ENCODE data around the gene UCK1. TPM values are rescaled to one million over a fixed set of nuclear protein-coding genes. Genes with fewer than 3 reads are reported as not detected.

The UCK1 gene
- total RNA-seq, 2 experiments from 2014 or later: 18.7 to 21.7 TPM

- Mint-ChIP-seq H3K36me3 (ENCODE audit: low read depth) (peaks cover 18% of the 10 kb centered on the region), H3K27me3 (ENCODE audit: low read depth) (no peaks in the 10 kb centered on the region), H3K4me1 (ENCODE audit: low read depth) (peaks cover 31% of the 10 kb centered on the region), H3K27ac (no peak overlapping the region), H3K4me3 (no peak overlapping the region), H3K9me3 (no peaks in the 10 kb centered on the region)
- DNase-seq: no peak
- intact Hi-C loops (cut with micrococcal nuclease): no loop called here
- CTCF ChIA-PET: no interaction called here
Measured at GRCh38 chr9:131496844-131497405, 34.1 kb downstream of the UCK1 start.

GRCh38 chr9:131495785-131496184 is 35.3 kb downstream of the UCK1 start:
- CTCF ChIA-PET: interaction anchor here (0.6 kb wide), 1 partner anchor 260 kb away, joined by 4 read pairs; no protein-coding TSS in a partner anchor
- no peaks in the 10 kb centered on the region for H3K9me3 Mint-ChIP-seq
- intact Hi-C loops (cut with micrococcal nuclease): no loop called here
- no peak overlapping the region for H3K27ac Mint-ChIP-seq
- no peak overlapping the region for H3K4me3 Mint-ChIP-seq
- no peaks in the 10 kb centered on the region for H3K27me3 Mint-ChIP-seq (ENCODE audit: low read depth)
- H3K36me3 Mint-ChIP-seq (ENCODE audit: low read depth): peaks cover 24% of the 10 kb centered on the region
- DNase-seq: no peak
- peaks cover 22% of the 10 kb centered on the region for H3K4me1 Mint-ChIP-seq (ENCODE audit: low read depth)

GRCh38 chr9:131494296-131494870 is 36.7 kb downstream of the UCK1 start:
- no peaks in the 10 kb centered on the region for H3K27me3 Mint-ChIP-seq (ENCODE audit: low read depth)
- CTCF ChIA-PET: interaction anchor here (0.5 to 0.7 kb wide), 3 partner anchors 105 to 250 kb away, joined by 3 read pairs; no protein-coding TSS in a partner anchor

GRCh38 chr9:131492070-131492469 is 39.0 kb downstream of the UCK1 start:
- Mint-ChIP-seq H3K9me3 (no peaks in the 10 kb centered on the region), H3K27me3 (ENCODE audit: low read depth) (no peaks in the 10 kb centered on the region), H3K27ac (no peak overlapping the region), H3K36me3 (ENCODE audit: low read depth) (peaks cover 48% of the 10 kb centered on the region), H3K4me3 (no peak overlapping the region), H3K4me1 (ENCODE audit: low read depth) (peaks cover 3% of the 10 kb centered on the region)
- DNase-seq: no peak
- intact Hi-C loops (cut with micrococcal nuclease): no loop called here
- CTCF ChIA-PET: interaction anchor here (1.6 kb wide), 1 partner anchor 12 kb away, joined by 5 read pairs; no protein-coding TSS in a partner anchor

More at GRCh38 chr9:131494296-131494870, 36.7 kb downstream of the UCK1 start:
- Mint-ChIP-seq H3K36me3 (ENCODE audit: low read depth) (peaks cover 33% of the 10 kb centered on the region), H3K4me3 (no peak overlapping the region), H3K9me3 (no peaks in the 10 kb centered on the region), H3K27ac (no peak overlapping the region), H3K4me1 (ENCODE audit: low read depth) (peaks cover 9% of the 10 kb centered on the region)
- no peak for DNase-seq
- intact Hi-C loops (cut with micrococcal nuclease): no loop called here

- no peak for DNase-seq
- H3K4me1 Mint-ChIP-seq (ENCODE audit: low read depth): no peaks in the 10 kb centered on the region
- H3K27me3 Mint-ChIP-seq (ENCODE audit: low read depth): no peaks in the 10 kb centered on the region
- intact Hi-C loops (cut with micrococcal nuclease): no loop called here
- H3K9me3 Mint-ChIP-seq: no peaks in the 10 kb centered on the region
- H3K4me3 Mint-ChIP-seq: no peak overlapping the region
- H3K36me3 Mint-ChIP-seq (ENCODE audit: low read depth): peaks cover 48% of the 10 kb centered on the region
- CTCF ChIA-PET: interaction anchor here (1.0 kb wide), 1 partner anchor 13 kb away, joined by 3 read pairs; no protein-coding TSS in a partner anchor
- no peak overlapping the region for H3K27ac Mint-ChIP-seq
Measured at GRCh38 chr9:131491001-131491710, 39.9 kb downstream of the UCK1 start.

- no peak overlapping the region for H3K4me3 Mint-ChIP-seq
Measured at GRCh38 chr9:131490514-131490913, 40.5 kb downstream of the UCK1 start.

GRCh38 chr9:131487621-131488031 is 43.4 kb downstream of the UCK1 start:
- Mint-ChIP-seq H3K27me3 (ENCODE audit: low read depth) (no peaks in the 10 kb centered on the region), H3K36me3 (ENCODE audit: low read depth) (peaks cover 53% of the 10 kb centered on the region), H3K27ac (peak overlapping the region; percentile 17), H3K4me3 (no peak overlapping the region), H3K9me3 (no peaks in the 10 kb centered on the region), H3K4me1 (ENCODE audit: low read depth) (no peaks in the 10 kb centered on the region)
- intact Hi-C loops (cut with micrococcal nuclease): no loop called here
- no peak for DNase-seq
- CTCF ChIA-PET: interaction anchor here (0.7 to 1.2 kb wide), 2 partner anchors 10 to 138 kb away, joined by 4 to 5 read pairs; no protein-coding TSS in a partner anchor

More at GRCh38 chr9:131490514-131490913, 40.5 kb downstream of the UCK1 start:
- Mint-ChIP-seq H3K4me1 (ENCODE audit: low read depth) (no peaks in the 10 kb centered on the region), H3K27me3 (ENCODE audit: low read depth) (no peaks in the 10 kb centered on the region), H3K9me3 (no peaks in the 10 kb centered on the region), H3K27ac (no peak overlapping the region), H3K36me3 (ENCODE audit: low read depth) (peaks cover 48% of the 10 kb centered on the region)
- no peak for DNase-seq
- CTCF ChIA-PET: interaction anchor here (0.8 to 1.0 kb wide), 3 partner anchors 13 to 324 kb away, joined by 3 read pairs; no protein-coding TSS in a partner anchor
- intact Hi-C loops (cut with micrococcal nuclease): no loop called here

- CTCF ChIA-PET: interaction anchor here (0.7 to 1.2 kb wide), 2 partner anchors 9 to 137 kb away, joined by 4 to 5 read pairs; no protein-coding TSS in a partner anchor
- Mint-ChIP-seq H3K4me1 (ENCODE audit: low read depth) (no peaks in the 10 kb centered on the region), H3K36me3 (ENCODE audit: low read depth) (peaks cover 55% of the 10 kb centered on the region), H3K9me3 (no peaks in the 10 kb centered on the region), H3K27ac (no peak overlapping the region), H3K4me3 (no peak overlapping the region), H3K27me3 (ENCODE audit: low read depth) (no peaks in the 10 kb centered on the region)
- intact Hi-C loops (cut with micrococcal nuclease): no loop called here
- DNase-seq: no peak
Measured at GRCh38 chr9:131487001-131487400, 44.1 kb downstream of the UCK1 start.

- Mint-ChIP-seq H3K27ac (no peak overlapping the region), H3K4me1 (ENCODE audit: low read depth) (no peaks in the 10 kb centered on the region), H3K27me3 (ENCODE audit: low read depth) (no peaks in the 10 kb centered on the region), H3K9me3 (no peaks in the 10 kb centered on the region), H3K4me3 (no peak overlapping the region), H3K36me3 (ENCODE audit: low read depth) (peaks cover 57% of the 10 kb centered on the region)
- no peak for DNase-seq
- CTCF ChIA-PET: no interaction called here
- intact Hi-C loops (cut with micrococcal nuclease): no loop called here
Measured at GRCh38 chr9:131485728-131486422, 45.2 kb downstream of the UCK1 start.

- Mint-ChIP-seq H3K4me3 (no peak overlapping the region), H3K27ac (no peak overlapping the region), H3K9me3 (no peaks in the 10 kb centered on the region), H3K4me1 (ENCODE audit: low read depth) (peaks cover under 1% of the 10 kb centered on the region), H3K36me3 (ENCODE audit: low read depth) (peaks cover 50% of the 10 kb centered on the region), H3K27me3 (ENCODE audit: low read depth) (no peaks in the 10 kb centered on the region)
- intact Hi-C loops (cut with micrococcal nuclease): no loop called here
- CTCF ChIA-PET: no interaction called here
- DNase-seq: no peak
Measured at GRCh38 chr9:131485206-131485605, 45.9 kb downstream of the UCK1 start.

- H3K4me1 Mint-ChIP-seq (ENCODE audit: low read depth): peaks cover 4% of the 10 kb centered on the region
- no peaks in the 10 kb centered on the region for H3K27me3 Mint-ChIP-seq (ENCODE audit: low read depth)
- CTCF ChIA-PET: no interaction called here
- H3K9me3 Mint-ChIP-seq: no peaks in the 10 kb centered on the region
- peaks cover 47% of the 10 kb centered on the region for H3K36me3 Mint-ChIP-seq (ENCODE audit: low read depth)
- H3K4me3 Mint-ChIP-seq: no peak overlapping the region
- DNase-seq: no peak
- H3K27ac Mint-ChIP-seq: no peak overlapping the region
- intact Hi-C loops (cut with micrococcal nuclease): no loop called here
Measured at GRCh38 chr9:131484560-131485185, 46.4 kb downstream of the UCK1 start.

GRCh38 chr9:131484051-131484445 is 47.0 kb downstream of the UCK1 start:
- Mint-ChIP-seq H3K27ac (no peak overlapping the region), H3K9me3 (no peaks in the 10 kb centered on the region), H3K27me3 (ENCODE audit: low read depth) (no peaks in the 10 kb centered on the region), H3K36me3 (ENCODE audit: low read depth) (peaks cover 48% of the 10 kb centered on the region), H3K4me3 (no peak overlapping the region), H3K4me1 (ENCODE audit: low read depth) (peaks cover 7% of the 10 kb centered on the region)
- CTCF ChIA-PET: no interaction called here
- no peak for DNase-seq
- intact Hi-C loops (cut with micrococcal nuclease): no loop called here

Measured in activated naive CD4-positive, alpha-beta T cell treated with anti-CD3 and anti-CD28 coated beads for 36 hours (primary cell).